H1 (cell line): ENCODE results near the gene EPHA6. TPM values are rescaled to one million over a fixed set of nuclear protein-coding genes. Genes with fewer than 3 reads are reported as not detected.

Experiments used
- CHD7 ChIP-seq: fragments of 300-600 bp; sonication (generic); IDR thresholded peaks from 2 replicates; pipeline ENCODE4 v1.7.1; 2012; ENCODE audit warnings: low read length, moderate library complexity, mild to moderate bottlenecking, inconsistent platforms; ENCODE audit not compliant: insufficient replicate concordance
- polyA plus RNA-seq, 7 experiments: library from polyadenylated mRNA; depleted of rRNA in 3 of 7; stranded (reverse) in 5 of 7; unstranded in 2 of 7; fragments of >200 nt in 5 of 7; fragments of 200-250 nt in 2 of 7; gene quantifications; 1 replicate in 5 of 7; 2 replicates in 1 of 7; 4 replicates in 1 of 7; pipeline versions ENCODE4 v1.2.1 to v1.2.3, GENCODE V29; 2011 to 2013; ENCODE audit warnings: missing spikeins in 2 of 7, mixed read lengths in 2 of 7
- total RNA-seq: library from RNA; stranded (reverse); fragmentation: NEBNext Ultra II Directional; extraction: Animal tissue kit (Norgen Biotek cat#: 25700); gene quantifications from 2 replicates; pipeline ENCODE4 v1.2.1, GENCODE V29; 2021

EPHA6 gene
- total and polyA plus RNA-seq, 2 of the 8 experiments (the other 6 are each of a cell fraction or from before 2014, with no cell fraction given) = 0.83 to 3.2 TPM

DNA sequence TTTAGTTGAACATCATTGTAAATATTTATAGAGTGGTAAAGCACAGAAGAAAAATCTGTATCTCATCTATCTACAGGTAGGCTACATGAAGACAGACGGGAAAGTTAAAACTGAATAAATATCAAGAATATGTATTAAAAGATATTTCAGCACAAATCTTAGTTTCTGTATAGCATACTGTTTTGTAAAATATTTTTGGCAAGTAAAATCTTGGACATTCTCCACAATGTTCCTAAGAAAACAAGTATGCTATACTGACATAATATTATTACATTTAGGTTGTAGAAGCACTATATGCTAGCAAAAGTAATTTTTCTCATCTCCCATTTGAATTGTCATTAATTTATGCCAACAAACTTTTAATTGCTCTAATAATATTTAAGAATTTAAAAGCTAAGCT is 623.7 kb downstream of the EPHA6 start (continued):
- no peak for TF ChIP-seq CHD7
- TF ChIP-seq, all 59 proteins: peak for 0
